Skeletal muscle tissue (tissue), 4 donors: ENCODE data around the gene CYP2S1. TPM values are rescaled to one million over a fixed set of nuclear protein-coding genes. Genes with fewer than 3 reads are reported as not detected.
A peak's percentile ranks its signal among the peaks of the same experiment; 100 is the strongest.
"Not testable (repeated sequence)": the region's sequence is repeated elsewhere in the genome, so short reads cannot be mapped to it uniquely, and the experiment has no call there.

Experiments used
- H3K27ac ChIP-seq: one replicate; pipeline ENCODE4 v1.7.0; 2013; ENCODE audit warnings: mild to moderate bottlenecking, low read depth, low read length, inconsistent platforms
- H3K27me3 ChIP-seq, 3 donors: one replicate each; pipeline ENCODE4 v1.7.0; 2013; ENCODE audit warnings: low read length in 3 of 3; ENCODE audit not compliant: control insufficient read depth in 3 of 3, insufficient read depth in 3 of 3
- H3K36me3 ChIP-seq, 3 donors: one replicate each; pipeline ENCODE4 v1.7.0; 2013; ENCODE audit warnings: low read length in 3 of 3; ENCODE audit not compliant: control insufficient read depth in 3 of 3, insufficient read depth in 3 of 3
- H3K4me1 ChIP-seq, 3 donors: one replicate each; pipeline ENCODE4 v1.7.0; 2013; ENCODE audit warnings: low read length in 3 of 3, mild to moderate bottlenecking in 3 of 3; ENCODE audit not compliant: control insufficient read depth in 3 of 3, insufficient read depth in 3 of 3
- H3K4me3 ChIP-seq, 3 donors: one replicate each; pipeline ENCODE4 v1.7.0; 2013; ENCODE audit warnings: low read length in 3 of 3
- H3K9ac ChIP-seq, 3 donors: one replicate each; pipeline ENCODE4 v1.7.0; 2013; ENCODE audit warnings: low read length in 3 of 3, mild to moderate bottlenecking in 3 of 3, moderate library complexity in 2 of 3, low read depth in 1 of 3
- H3K9me3 ChIP-seq, 3 donors: one replicate each; pipeline ENCODE4 v1.7.0; 2013; ENCODE audit warnings: low read length in 3 of 3; ENCODE audit not compliant: control insufficient read depth in 3 of 3
- total RNA-seq: library from RNA; depleted of rRNA; stranded (reverse); fragments of >200 nt; gene quantifications from one replicate; pipeline ENCODE4 v1.2.3, GENCODE V29; 2014
- donor health status: Osteomylitis.

Gene CYP2S1
- total RNA-seq, 1 donor from 2014 or later, result 1.6 TPM

DNA sequence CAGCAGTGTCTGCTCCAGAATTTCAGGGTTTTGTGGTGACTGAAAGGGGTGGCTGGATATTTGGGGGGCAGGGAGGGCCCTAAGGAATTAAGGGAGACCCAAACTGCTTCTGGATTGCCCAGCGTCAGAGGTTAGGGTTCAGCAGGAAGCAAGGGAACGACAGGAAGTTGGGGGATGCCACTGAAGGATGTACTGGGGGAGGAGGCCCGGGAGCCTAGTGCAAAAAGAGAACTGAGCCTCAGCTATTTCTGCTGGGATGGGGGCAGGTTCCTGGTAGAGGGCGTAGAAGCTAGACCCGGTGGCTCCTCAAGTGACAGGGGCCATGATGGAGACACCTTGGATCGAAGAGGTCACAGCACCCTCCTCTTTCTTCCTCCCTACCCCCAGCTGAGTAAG, 1.1 kb downstream of the CYP2S1 start:
- Histone ChIP-seq H3K27me3 (peaks cover 43 to 53% (median 44%) of the 10 kb centered on the region in 3 donors), H3K9ac (no peak overlapping the region), H3K9me3 (no peaks in the 10 kb centered on the region), H3K4me3 (no peak overlapping the region), H3K27ac (no peak overlapping the region), H3K4me1 (no peaks in the 10 kb centered on the region), H3K36me3 (no peaks in the 10 kb centered on the region)

DNA sequence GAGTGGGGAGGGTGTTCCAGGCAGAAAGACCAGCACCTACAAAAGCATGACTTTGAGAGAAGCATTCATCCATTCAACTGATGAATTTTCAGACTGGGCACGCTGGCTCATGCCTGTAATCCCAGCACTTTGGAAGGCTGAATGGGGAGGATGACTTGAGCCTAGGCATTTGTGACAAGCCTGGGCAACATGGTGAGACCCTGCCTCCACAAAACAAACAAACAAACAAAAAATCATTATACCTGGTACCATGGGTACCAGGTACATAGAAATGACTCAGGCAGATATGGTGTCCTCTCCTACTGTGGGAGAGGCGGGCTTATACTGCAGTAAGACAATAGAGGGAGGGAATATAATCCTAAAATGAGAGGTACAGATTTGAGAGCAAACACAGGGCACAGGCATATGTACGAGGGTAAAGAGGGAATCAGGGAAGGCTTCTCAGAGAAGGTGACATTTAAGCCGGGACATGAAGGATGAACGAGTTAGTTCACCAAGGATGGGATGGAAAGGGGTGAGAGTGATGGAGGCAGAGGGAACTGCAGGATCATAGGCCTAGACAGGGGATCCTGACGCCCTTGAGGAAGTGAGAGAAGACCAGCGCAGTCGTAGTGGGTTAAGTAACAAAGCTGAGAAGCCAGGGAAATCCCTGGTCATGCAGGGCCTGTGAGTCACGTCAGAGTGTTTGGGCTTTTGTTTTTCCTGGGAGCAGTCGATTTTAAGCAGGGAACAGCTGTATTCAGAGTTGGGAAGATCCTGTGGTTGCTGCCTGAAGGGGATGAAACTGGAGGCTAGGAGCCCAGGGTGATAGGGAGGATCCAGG, 2.9 kb downstream of the CYP2S1 start:
- Histone ChIP-seq H3K4me3 (no peak overlapping the region), H3K4me1 (no peaks in the 10 kb centered on the region), H3K9me3 (no peaks in the 10 kb centered on the region), H3K27ac (no peak overlapping the region), H3K27me3 (peaks cover 35 to 40% (median 38%) of the 10 kb centered on the region in 3 donors), H3K9ac (no peak overlapping the region), H3K36me3 (no peaks in the 10 kb centered on the region)

DNA sequence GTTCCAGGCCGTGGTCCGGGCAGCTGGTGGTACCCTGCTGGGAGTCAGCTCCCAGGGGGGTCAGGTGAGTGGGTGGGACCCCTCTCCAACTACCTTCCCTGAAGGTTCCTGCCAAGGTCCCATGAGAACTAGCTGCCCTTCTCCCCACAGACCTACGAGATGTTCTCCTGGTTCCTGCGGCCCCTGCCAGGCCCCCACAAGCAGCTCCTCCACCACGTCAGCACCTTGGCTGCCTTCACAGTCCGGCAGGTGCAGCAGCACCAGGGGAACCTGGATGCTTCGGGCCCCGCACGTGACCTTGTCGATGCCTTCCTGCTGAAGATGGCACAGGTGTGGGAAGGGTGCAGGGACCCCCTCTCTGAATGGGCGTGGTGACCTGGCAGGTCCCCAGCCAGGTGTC, 5.5 kb downstream of the CYP2S1 start:
- Histone ChIP-seq H3K27ac (no peak overlapping the region), H3K9me3 (no peaks in the 10 kb centered on the region), H3K27me3 (peaks cover 14 to 25% (median 17%) of the 10 kb centered on the region in 3 donors), H3K9ac (no peak overlapping the region), H3K4me1 (no peaks in the 10 kb centered on the region), H3K36me3 (no peaks in the 10 kb centered on the region), H3K4me3 (no peak overlapping the region)

DNA sequence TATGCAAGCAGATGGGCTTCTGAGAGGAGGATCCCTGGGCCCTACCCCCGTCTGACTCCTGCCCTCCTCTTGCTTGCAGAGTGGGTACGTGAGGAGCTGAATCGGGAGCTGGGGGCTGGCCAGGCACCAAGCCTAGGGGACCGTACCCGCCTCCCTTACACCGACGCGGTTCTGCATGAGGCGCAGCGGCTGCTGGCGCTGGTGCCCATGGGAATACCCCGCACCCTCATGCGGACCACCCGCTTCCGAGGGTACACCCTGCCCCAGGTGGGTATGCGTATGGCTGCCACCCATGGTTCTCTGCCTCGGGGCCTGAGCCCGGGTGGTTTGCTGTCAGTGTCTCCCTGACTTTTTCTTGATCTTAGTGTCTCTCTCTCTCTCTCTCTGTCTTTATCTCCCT, 10.4 kb downstream of the CYP2S1 start:
- Histone ChIP-seq H3K27ac (no peak overlapping the region), H3K9me3 (no peaks in the 10 kb centered on the region), H3K4me3 (no peak overlapping the region), H3K9ac (no peak overlapping the region), H3K36me3 (no peaks in the 10 kb centered on the region), H3K4me1 (peaks cover 2 to 11% (median 8%) of the 10 kb centered on the region in 3 donors), H3K27me3 (peaks cover 5 to 17% (median 9%) of the 10 kb centered on the region in 3 donors)

DNA sequence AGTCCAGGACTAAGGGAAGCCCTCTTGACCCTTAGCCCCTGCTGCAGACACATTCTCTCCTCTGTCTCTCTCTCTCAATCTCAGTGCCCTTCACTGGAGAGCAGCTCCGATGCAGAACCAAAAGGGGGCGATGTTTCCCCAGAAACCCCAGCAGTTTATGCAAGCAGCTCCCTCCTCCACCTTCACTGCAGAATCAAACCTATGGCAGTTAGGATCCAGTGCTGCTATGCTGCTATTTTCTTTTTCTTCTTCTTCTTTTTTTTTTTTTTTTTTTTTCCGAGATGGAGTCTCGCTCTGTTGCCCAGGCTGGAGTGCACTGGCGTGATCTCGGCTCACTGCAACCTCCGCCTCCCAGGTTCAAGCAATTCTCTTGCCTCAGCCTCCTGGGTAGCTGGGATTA, 11.3 kb downstream of the CYP2S1 start:
- H3K4me3 ChIP-seq, H3K27ac ChIP-seq, H3K36me3 ChIP-seq, H3K9me3 ChIP-seq, H3K9ac ChIP-seq: not testable (repeated sequence)
- Histone ChIP-seq H3K27me3 (peaks cover 0 to 12% (median 2%) of the 10 kb centered on the region in 3 donors), H3K4me1 (peaks cover 2 to 11% (median 8%) of the 10 kb centered on the region in 3 donors)

DNA sequence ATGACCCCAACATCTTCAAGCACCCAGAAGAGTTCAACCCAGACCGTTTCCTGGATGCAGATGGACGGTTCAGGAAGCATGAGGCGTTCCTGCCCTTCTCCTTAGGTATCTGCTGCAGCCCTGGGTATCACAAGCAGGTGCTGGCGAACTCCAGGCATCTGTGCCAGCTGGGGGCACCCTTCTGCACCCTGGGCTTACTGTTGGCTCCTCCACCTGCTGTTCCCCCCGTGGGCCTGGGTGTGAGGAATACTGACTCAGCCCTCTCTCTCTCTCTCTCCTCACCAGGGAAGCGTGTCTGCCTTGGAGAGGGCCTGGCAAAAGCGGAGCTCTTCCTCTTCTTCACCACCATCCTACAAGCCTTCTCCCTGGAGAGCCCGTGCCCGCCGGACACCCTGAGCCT, 13.0 kb downstream of the CYP2S1 start:
- Histone ChIP-seq H3K9ac (no peak overlapping the region), H3K27ac (no peak overlapping the region), H3K27me3 (peaks cover 0 to 12% (median 2%) of the 10 kb centered on the region in 3 donors), H3K4me3 (no peak overlapping the region), H3K36me3 (no peaks in the 10 kb centered on the region), H3K4me1 (peaks cover 2 to 11% (median 8%) of the 10 kb centered on the region in 3 donors), H3K9me3 (no peaks in the 10 kb centered on the region)

DNA sequence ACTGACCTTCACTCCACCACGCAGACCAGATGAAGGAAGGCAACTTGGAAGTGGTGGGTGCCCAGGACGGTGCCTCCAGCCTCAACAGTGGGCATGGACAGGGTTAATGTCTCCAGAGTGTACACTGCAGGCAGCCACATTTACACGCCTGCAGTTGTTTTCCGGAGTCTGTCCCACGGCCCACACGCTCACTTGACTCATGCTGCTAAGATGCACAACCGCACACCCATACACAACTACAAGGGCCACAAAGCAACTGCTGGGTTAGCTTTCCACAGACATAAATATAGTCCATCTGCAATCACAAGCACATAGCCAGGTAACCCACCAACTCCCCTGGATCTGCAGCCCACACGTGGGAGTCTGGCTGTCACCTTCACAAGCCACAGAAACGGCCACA, 13.4 kb downstream of the CYP2S1 start:
- Histone ChIP-seq H3K4me3 (no peak overlapping the region), H3K9me3 (no peaks in the 10 kb centered on the region), H3K4me1 (peaks cover 2 to 11% (median 8%) of the 10 kb centered on the region in 3 donors), H3K9ac (peak overlapping the region in 1 of 3 donors; percentile 50), H3K27me3 (peaks cover 0 to 12% (median 2%) of the 10 kb centered on the region in 3 donors), H3K36me3 (no peaks in the 10 kb centered on the region), H3K27ac (peak overlapping the region; percentile 44)

DNA sequence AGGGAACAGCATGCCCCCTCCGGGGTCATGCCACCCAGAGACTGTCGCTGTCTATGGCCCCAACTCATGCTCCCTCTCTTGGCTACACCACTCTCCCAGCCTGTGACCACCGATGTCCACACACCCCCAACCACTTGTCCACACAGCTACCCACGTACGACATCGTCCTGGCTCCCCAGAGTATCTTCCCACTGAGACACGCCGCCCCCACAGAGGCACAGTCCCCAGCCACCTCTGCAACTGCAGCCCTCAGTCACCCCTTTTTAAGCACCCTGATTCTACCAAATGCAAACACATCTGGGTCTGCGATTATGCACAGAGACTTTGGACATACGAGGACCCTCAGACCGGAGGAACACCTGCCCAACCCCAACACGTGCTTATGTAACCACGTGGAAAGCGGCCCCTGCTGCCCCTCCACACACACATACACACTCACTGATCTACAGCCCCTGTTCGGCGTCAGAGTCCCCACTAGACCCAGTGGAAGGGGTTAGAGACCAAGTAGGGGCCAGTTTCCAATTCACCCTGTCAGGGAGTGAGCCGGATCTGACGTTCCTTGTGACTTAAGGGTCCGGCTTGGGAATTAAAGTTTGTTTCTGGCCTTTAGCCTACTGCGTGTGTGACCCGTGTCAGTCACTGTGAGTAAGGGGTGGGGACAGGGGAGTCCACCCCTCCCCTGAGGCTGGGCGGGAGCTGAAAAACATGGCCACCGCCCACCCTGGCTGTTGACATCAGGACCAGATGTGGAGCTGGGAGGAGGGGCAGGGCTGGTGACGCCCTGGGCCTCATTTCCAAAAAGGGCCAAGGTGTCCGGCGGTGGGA, 14.1 kb downstream of the CYP2S1 start:
- H3K4me1 ChIP-seq, result peaks cover 2 to 11% (median 8%) of the 10 kb centered on the region in 3 donors
- H3K4me3 ChIP-seq, result peak overlapping the region; percentile 9 to 51 (median 49)
- peaks cover 0 to 12% (median 2%) of the 10 kb centered on the region in 3 donors for H3K27me3 ChIP-seq
- H3K27ac ChIP-seq, result peak overlapping the region; percentile 44
- H3K9me3 ChIP-seq, result no peaks in the 10 kb centered on the region
- no peaks in the 10 kb centered on the region for H3K36me3 ChIP-seq
- H3K9ac ChIP-seq, result peak overlapping the region in 2 of 3 donors; percentile 50 to 57

DNA sequence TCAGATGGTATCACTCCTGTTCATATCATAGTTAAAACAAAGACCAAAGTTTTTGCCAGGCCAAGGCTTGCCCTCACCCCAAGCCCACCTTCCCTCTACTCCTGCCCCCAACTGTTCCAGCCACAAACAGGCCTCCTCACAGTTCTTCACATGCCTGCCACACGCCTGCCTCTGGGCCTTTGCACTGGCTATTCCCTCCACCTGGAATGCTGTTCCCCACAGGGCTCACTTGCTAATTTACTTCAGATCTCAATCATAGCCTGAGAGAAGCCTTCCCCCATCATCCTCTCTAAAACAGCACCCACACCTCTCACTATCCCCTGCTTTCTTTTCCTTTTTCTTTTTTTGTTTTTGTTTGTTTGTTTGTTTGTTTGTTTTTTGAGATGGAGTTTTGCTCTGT, 21.1 kb downstream of the CYP2S1 start:
- no peaks in the 10 kb centered on the region for H3K9me3 ChIP-seq
- H3K36me3 ChIP-seq, result no peaks in the 10 kb centered on the region
- H3K9ac ChIP-seq, result no peak overlapping the region

DNA sequence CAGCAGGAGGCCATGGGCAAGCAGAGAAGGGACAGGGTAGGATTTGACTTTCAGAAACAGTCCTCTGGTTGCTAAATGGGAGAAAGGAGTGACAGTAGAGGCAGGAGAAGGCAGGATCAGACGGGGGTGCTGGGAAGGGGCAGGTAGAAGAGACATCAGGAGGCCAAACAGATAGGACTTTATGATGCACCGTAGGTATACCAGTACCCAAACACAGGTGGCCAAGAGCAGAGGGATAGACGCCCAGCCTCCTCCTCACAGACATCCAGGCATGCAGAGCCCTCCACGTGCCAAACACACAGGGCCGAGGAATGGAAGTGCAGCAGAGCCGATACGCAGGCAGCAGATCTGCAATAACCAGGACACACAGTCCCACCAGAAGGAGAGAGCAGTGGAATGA, 24.7 kb downstream of the CYP2S1 start:
- H3K9ac ChIP-seq, result peak overlapping the region in 1 of 3 donors; percentile 8
- peaks cover 3 to 8% (median 8%) of the 10 kb centered on the region in 3 donors for H3K4me1 ChIP-seq
- no peaks in the 10 kb centered on the region for H3K36me3 ChIP-seq
- H3K4me3 ChIP-seq, result no peak overlapping the region
- H3K27ac ChIP-seq, result peak overlapping the region; percentile 85
- peaks cover 24 to 27% (median 24%) of the 10 kb centered on the region in 3 donors for H3K27me3 ChIP-seq
- no peaks in the 10 kb centered on the region for H3K9me3 ChIP-seq

More for the DNA sequence above, 21.1 kb downstream of the CYP2S1 start:
- H3K4me3 ChIP-seq, result no peak overlapping the region
- no peak overlapping the region for H3K27ac ChIP-seq
- H3K4me1 ChIP-seq, result peaks cover 0 to 4% (median 0%) of the 10 kb centered on the region in 3 donors
- peaks cover 13 to 15% (median 15%) of the 10 kb centered on the region in 3 donors for H3K27me3 ChIP-seq
